CD4-positive, alpha-beta T cell (primary cell): ENCODE data around the gene SH3BGRL3. TPM values are rescaled to one million over a fixed set of nuclear protein-coding genes. Genes with fewer than 3 reads are reported as not detected.

ENCODE experiments used
- ATAC-seq: fragments of 200-7000 bp; cut with Tn5 transposase; one replicate; pipeline ENCODE4 v1.10.0; 2022; ENCODE audit warnings: mild to moderate bottlenecking; ENCODE audit not compliant: poor library complexity
- CTCF ChIA-PET: fragments of 350-600 bp; sonication (Branson Sonifier 250); formaldehyde crosslinking; loops from one replicate; lab custom pipeline; 2021; ENCODE audit warnings: antibody characterized with exemption, inconsistent platforms; lab: Charles Lee
- POLR2A ChIA-PET: fragments of 350-600 bp; sonication (Branson Sonifier 250); formaldehyde crosslinking; loops from one replicate; lab custom pipeline; 2021; ENCODE audit warnings: antibody characterized with exemption, inconsistent platforms; lab: Charles Lee
- DNase-seq, 14 experiments: peaks; one replicate each; pipeline ENCODE4 v3.0.0-alpha.2; 2013 to 2020; ENCODE audit warnings: mixed read lengths in 2 of 14
- H3K27ac ChIP-seq, 2 donors: one replicate each; pipeline versions ENCODE4 v1.5.1 to v1.7.0; 2013; ENCODE audit warnings: low read length in 2 of 2, low read depth in 1 of 2, mild to moderate bottlenecking in 1 of 2
- H3K27me3 ChIP-seq, 2 experiments: 1 replicate in 1 of 2; 2 replicates in 1 of 2; pipeline versions ENCODE4 v1.6.1 to v1.7.0; 2013; ENCODE audit warnings: low read length in 2 of 2, control low read depth in 1 of 2, mild to moderate bottlenecking in 1 of 2, moderate library complexity in 1 of 2; ENCODE audit not compliant: insufficient read depth in 2 of 2, control insufficient read depth in 1 of 2
- H3K36me3 ChIP-seq: one replicate; pipeline ENCODE4 v1.6.1; 2013; ENCODE audit warnings: low read length, control low read depth; ENCODE audit not compliant: insufficient read depth
- H3K4me1 ChIP-seq: one replicate; pipeline ENCODE4 v1.6.1; 2013; ENCODE audit warnings: low read length, control low read depth; ENCODE audit not compliant: insufficient read depth
- H3K4me3 ChIP-seq: one replicate; pipeline ENCODE4 v1.5.1; 2013; ENCODE audit warnings: mild to moderate bottlenecking, low read length, moderate library complexity
- H3K9me3 ChIP-seq, 2 experiments: 1 replicate in 1 of 2; 2 replicates in 1 of 2; pipeline versions ENCODE4 v1.6.1 to v1.7.0; 2013; ENCODE audit warnings: low read length in 2 of 2, mild to moderate bottlenecking in 2 of 2, control low read depth in 1 of 2, moderate library complexity in 1 of 2; ENCODE audit not compliant: control insufficient read depth in 1 of 2, insufficient read depth in 1 of 2
- H3K27ac Mint-ChIP-seq: one replicate; pipeline ENCODE4 v1.8.0; 2020; ENCODE audit warnings: mixed read lengths
- H3K27me3 Mint-ChIP-seq: one replicate; pipeline ENCODE4 v1.8.0; 2021; ENCODE audit warnings: mixed read lengths
- H3K36me3 Mint-ChIP-seq: one replicate; pipeline ENCODE4 v1.8.0; 2021; ENCODE audit warnings: low read depth, mixed read lengths
- H3K4me1 Mint-ChIP-seq: one replicate; pipeline ENCODE4 v1.8.0; 2021; ENCODE audit warnings: low read depth, mixed read lengths
- H3K4me3 Mint-ChIP-seq: one replicate; pipeline ENCODE4 v1.8.0; 2020; ENCODE audit warnings: mild to moderate bottlenecking, mixed read lengths
- H3K9me3 Mint-ChIP-seq: one replicate; pipeline ENCODE4 v1.8.0; 2020; ENCODE audit warnings: mixed read lengths
- intact Hi-C, 2 experiments: fragments of 100-400 bp; cut with DNase I in 1 of 2; cut with micrococcal nuclease in 1 of 2; formaldehyde crosslinking; loops; one replicate each; pipeline versions ENCODE4 v1.15.1 to v1.9.0; 2023 to 2025; cut with DNase I, micrococcal nuclease
- total RNA-seq, 174 experiments: library from RNA in 2 of 174; stranded (reverse) in 2 of 174; gene quantifications; one replicate each; pipeline ENCODE4 v1.2.3 and lab custom pipeline; 2021 to 2026
- TF ChIP-seq, protein P1 (sequence below): fragments of 200-600 bp; IDR thresholded peaks from one replicate; pipeline ENCODE4 v1.8.0; 2022; ENCODE audit warnings: antibody characterized with exemption, mild to moderate bottlenecking

SH3BGRL3 gene
- total RNA-seq, 2 experiments from 2014 or later: 178 to 193 TPM

DNA sequence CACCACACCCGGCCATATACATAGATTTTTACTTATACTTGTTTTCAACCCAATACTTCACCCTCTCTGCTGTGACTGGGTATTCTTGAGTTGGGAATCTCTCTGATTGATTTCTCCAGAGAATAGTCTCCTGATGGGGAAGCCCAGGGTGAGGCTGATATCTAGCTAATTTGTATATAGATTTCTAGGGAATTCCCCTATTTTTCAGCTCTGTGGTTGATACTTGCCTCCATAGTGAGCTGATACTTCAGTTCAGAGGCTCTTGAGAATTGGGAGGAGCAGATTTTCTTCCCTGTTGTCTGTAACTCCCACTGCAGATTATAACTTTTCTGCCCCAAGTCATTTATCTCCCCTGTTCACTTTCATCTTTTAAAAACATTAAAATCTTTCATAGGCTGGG is 14.5 kb upstream of the SH3BGRL3 start:
- H3K9me3 ChIP-seq: peaks cover 10 to 13% of the 10 kb centered on the region in 2 experiments
- peaks cover 81% of the 10 kb centered on the region for H3K36me3 Mint-ChIP-seq
- DNase-seq (no peak), ATAC-seq (no peak)
- H3K27ac ChIP-seq: no peak overlapping the region
- H3K4me3 ChIP-seq: no peak overlapping the region
- H3K4me3 Mint-ChIP-seq: no peak overlapping the region
- intact Hi-C loops: no loop called here
- H3K9me3 Mint-ChIP-seq: no peaks in the 10 kb centered on the region
- H3K27me3 ChIP-seq: no peaks in the 10 kb centered on the region
- no peaks in the 10 kb centered on the region for H3K4me1 Mint-ChIP-seq
- no peaks in the 10 kb centered on the region for H3K27me3 Mint-ChIP-seq
- TF ChIP-seq, protein P1, sequence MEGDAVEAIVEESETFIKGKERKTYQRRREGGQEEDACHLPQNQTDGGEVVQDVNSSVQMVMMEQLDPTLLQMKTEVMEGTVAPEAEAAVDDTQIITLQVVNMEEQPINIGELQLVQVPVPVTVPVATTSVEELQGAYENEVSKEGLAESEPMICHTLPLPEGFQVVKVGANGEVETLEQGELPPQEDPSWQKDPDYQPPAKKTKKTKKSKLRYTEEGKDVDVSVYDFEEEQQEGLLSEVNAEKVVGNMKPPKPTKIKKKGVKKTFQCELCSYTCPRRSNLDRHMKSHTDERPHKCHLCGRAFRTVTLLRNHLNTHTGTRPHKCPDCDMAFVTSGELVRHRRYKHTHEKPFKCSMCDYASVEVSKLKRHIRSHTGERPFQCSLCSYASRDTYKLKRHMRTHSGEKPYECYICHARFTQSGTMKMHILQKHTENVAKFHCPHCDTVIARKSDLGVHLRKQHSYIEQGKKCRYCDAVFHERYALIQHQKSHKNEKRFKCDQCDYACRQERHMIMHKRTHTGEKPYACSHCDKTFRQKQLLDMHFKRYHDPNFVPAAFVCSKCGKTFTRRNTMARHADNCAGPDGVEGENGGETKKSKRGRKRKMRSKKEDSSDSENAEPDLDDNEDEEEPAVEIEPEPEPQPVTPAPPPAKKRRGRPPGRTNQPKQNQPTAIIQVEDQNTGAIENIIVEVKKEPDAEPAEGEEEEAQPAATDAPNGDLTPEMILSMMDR: no peak
- ChIA-PET CTCF (no interaction called here), POLR2A (no interaction called here)
- H3K27ac Mint-ChIP-seq: no peak overlapping the region
- peaks cover 56% of the 10 kb centered on the region for H3K36me3 ChIP-seq
- H3K4me1 ChIP-seq: no peaks in the 10 kb centered on the region

DNA sequence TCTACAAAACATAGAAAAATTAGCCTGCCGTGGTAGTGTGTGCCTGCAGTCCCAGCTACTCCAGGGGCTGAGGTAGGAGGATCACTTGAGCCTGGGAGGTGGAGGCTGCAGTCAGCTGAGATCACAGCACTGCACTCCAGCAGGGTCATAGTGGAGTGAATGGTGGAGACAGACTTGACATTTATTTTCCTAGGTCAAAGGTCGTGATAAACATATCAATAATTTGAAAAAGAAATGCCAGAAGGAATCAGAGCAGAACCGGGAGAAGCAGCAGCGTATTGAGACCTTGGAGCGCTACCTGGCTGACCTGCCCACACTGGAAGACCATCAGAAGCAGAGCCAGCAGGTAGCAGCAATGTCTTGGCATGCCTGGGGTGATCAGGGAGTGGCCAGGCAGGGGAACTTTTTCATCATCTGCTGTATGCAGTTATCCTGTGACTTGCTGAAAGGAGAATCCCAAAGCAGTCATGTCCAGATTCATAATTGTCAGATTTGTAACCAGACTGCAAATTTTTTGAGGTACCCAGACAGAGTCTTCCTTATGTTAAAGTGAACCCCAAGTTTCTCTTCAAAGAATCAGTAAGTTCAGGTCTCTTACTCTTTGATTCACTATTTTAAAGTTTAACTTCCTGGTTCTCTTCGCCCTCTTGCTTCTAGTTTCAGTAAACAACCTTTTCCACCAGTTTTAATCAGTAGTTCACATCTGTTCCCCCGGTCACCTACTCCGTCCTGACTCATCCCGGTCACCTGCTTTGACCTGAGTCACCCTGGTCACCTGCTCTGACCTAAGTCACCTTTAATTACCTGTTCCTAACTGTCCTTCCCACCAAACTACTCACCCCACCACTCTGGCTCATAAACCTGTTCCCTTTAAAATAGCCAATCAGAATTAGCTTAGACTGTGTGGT is 11.3 kb upstream of the SH3BGRL3 start:
- DNase-seq: no peak
- Histone ChIP-seq H3K36me3 (peaks cover 56% of the 10 kb centered on the region), H3K27ac (no peak overlapping the region), H3K27me3 (no peaks in the 10 kb centered on the region), H3K4me3 (no peak overlapping the region), H3K4me1 (no peaks in the 10 kb centered on the region), H3K9me3 (peaks cover 10 to 13% of the 10 kb centered on the region in 2 experiments)
- CTCF ChIA-PET: interaction anchor here (0.8 to 1.8 kb wide), 2 partner anchors 53 to 149 kb away, joined by 3 to 4 read pairs; no protein-coding TSS in a partner anchor
- Mint-ChIP-seq H3K27ac (no peak overlapping the region), H3K9me3 (no peaks in the 10 kb centered on the region), H3K4me3 (no peak overlapping the region), H3K27me3 (no peaks in the 10 kb centered on the region), H3K36me3 (peaks cover 87% of the 10 kb centered on the region), H3K4me1 (no peaks in the 10 kb centered on the region)
- no peak for ATAC-seq
- POLR2A ChIA-PET: no interaction called here
- TF ChIP-seq, protein P1: no peak
- intact Hi-C loops: no loop called here

DNA sequence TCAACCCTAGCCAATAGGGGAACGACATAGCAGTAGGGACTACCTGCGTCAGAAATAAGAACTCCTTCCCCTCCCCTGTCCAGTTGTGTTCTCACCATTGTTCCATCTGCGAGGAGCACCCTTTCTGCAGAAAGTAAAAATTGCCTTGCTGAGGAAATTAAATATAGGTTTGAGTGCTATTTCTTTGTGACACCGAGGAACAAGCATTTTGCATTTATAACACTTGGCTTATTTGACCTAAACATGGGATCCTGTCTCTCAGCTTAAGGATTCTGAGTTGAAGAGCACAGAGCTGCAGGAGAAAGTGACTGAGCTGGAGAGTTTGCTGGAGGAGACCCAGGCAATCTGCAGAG is 10.7 kb upstream of the SH3BGRL3 start:
- TF ChIP-seq, protein P1: no peak
- no peaks in the 10 kb centered on the region for H3K27me3 ChIP-seq
- H3K9me3 Mint-ChIP-seq: no peaks in the 10 kb centered on the region
- H3K4me1 ChIP-seq: no peaks in the 10 kb centered on the region
- no peak overlapping the region for H3K4me3 Mint-ChIP-seq
- no peak overlapping the region for H3K4me3 ChIP-seq
- no peak overlapping the region for H3K27ac ChIP-seq
- no peak for ATAC-seq
- H3K36me3 Mint-ChIP-seq: peaks cover 82% of the 10 kb centered on the region
- intact Hi-C loops: no loop called here
- CTCF ChIA-PET: interaction anchor here (0.8 to 1.8 kb wide), 2 partner anchors 53 to 148 kb away, joined by 3 to 4 read pairs; no protein-coding TSS in a partner anchor
- no peak overlapping the region for H3K27ac Mint-ChIP-seq
- H3K36me3 ChIP-seq: peaks cover 53% of the 10 kb centered on the region
- POLR2A ChIA-PET: no interaction called here
- no peaks in the 10 kb centered on the region for H3K27me3 Mint-ChIP-seq
- DNase-seq: no peak
- no peaks in the 10 kb centered on the region for H3K4me1 Mint-ChIP-seq
- H3K9me3 ChIP-seq: peaks cover 10 to 13% of the 10 kb centered on the region in 2 experiments
